GM12878 (cell line): ENCODE data around the gene CDH7. TPM values are rescaled to one million over a fixed set of nuclear protein-coding genes. Genes with fewer than 3 reads are reported as not detected.
A peak's percentile ranks its signal among the peaks of the same experiment; 100 is the strongest.

Experiments used
- ATAC-seq: fragments of 200-7000 bp; cut with Tn5 transposase; 3 replicates; pipeline ENCODE4 v1.9.1; 2020; ENCODE audit warnings: mild to moderate bottlenecking, moderate library complexity
- Bru-seq: library from RNA; stranded (reverse); fragments of 400-500 nt; gene quantifications from one replicate; lab custom pipeline; 2021; lab: Mats Ljungman, UMichigan
- BruChase-seq, 2 experiments: library from RNA; stranded (reverse); fragments of 400-500 nt; gene quantifications; one replicate each; lab custom pipeline; 2021; lab: Mats Ljungman, UMichigan
- BruUV-seq: library from RNA; stranded (reverse); fragments of 400-500 nt; replicated peaks from 2 replicates; lab custom pipeline; 2021; lab: Mats Ljungman, UMichigan
- CTCF ChIA-PET: fragments of 300-600 bp; sonication (Branson Sonifier 250); formaldehyde crosslinking; extraction: SDS; loops from one replicate; lab custom pipeline; 2021; ENCODE audit warnings: inconsistent platforms; lab: Yijun Ruan, JAX
- POLR2A ChIA-PET: fragments of 350-600 bp; formaldehyde crosslinking; extraction: SDS; loops from one replicate; lab custom pipeline; 2021; ENCODE audit warnings: inconsistent platforms; lab: Charles Lee
- RAD21 ChIA-PET: fragments of 300-600 bp; sonication (Branson Sonifier 250); formaldehyde crosslinking; loops from one replicate; lab custom pipeline; 2023; ENCODE audit warnings: antibody characterized with exemption; ENCODE audit not compliant: unreplicated experiment; lab: Charles Lee
- SMC1A ChIA-PET: fragments of 300-600 bp; sonication (Branson Sonifier 250); formaldehyde crosslinking; loops from one replicate; lab custom pipeline; 2023; ENCODE audit not compliant: unreplicated experiment, uncharacterized antibody; lab: Charles Lee
- DNase-seq: peaks from one replicate; pipeline ENCODE4 v3.0.0-alpha.2; 2011; ENCODE audit warnings: low read depth, low spot score
- FAIRE-seq: peaks from 3 replicates; lab custom pipeline; 2011; peaks lifted over from hg19 to GRCh38; lab: Jason Lieb, UNC
- H2AFZ ChIP-seq: 2 replicates; pipeline ENCODE4 v1.6.0; 2011; ENCODE audit warnings: low read depth, low read length, control low read depth; ENCODE audit not compliant: control insufficient read depth
- H3K27ac ChIP-seq: 2 replicates; pipeline ENCODE4 v1.5.1; 2011; ENCODE audit warnings: control low read depth; ENCODE audit not compliant: control insufficient read depth, insufficient read depth
- H3K27me3 ChIP-seq, 2 experiments: replicated peaks in 1 of 2; 2 replicates each; pipeline versions ENCODE4 v1.6.0 to v1.6.1; 2011; ENCODE audit warnings: low read length in 1 of 2; ENCODE audit not compliant: control insufficient read depth in 2 of 2, insufficient read depth in 2 of 2
- H3K36me3 ChIP-seq, 2 experiments: 2 replicates each; pipeline ENCODE4 v1.5.1; 2011; ENCODE audit warnings: low read length in 1 of 2; ENCODE audit not compliant: control insufficient read depth in 2 of 2, insufficient read depth in 2 of 2
- H3K4me1 ChIP-seq: 2 replicates; pipeline ENCODE4 v1.6.1; 2011; ENCODE audit warnings: mild to moderate bottlenecking, low read length, moderate library complexity, mixed read lengths; ENCODE audit not compliant: control insufficient read depth, insufficient read depth
- H3K4me2 ChIP-seq: 2 replicates; pipeline ENCODE4 v1.6.0; 2011; ENCODE audit warnings: control low read depth; ENCODE audit not compliant: control insufficient read depth, insufficient read depth
- H3K4me3 ChIP-seq: fragments of 200-600 bp; sonication (generic); 2 replicates; pipeline ENCODE4 v1.5.1; 2016
- H3K79me2 ChIP-seq: 2 replicates; pipeline ENCODE4 v1.6.0; 2011; ENCODE audit warnings: low read length; ENCODE audit not compliant: control insufficient read depth, insufficient read depth
- H3K9ac ChIP-seq: 2 replicates; pipeline ENCODE4 v1.8.0; 2011; ENCODE audit warnings: low read length, control low read depth, mixed read lengths; ENCODE audit not compliant: control insufficient read depth, insufficient read depth
- H3K9me3 ChIP-seq: replicated peaks from 3 replicates; pipeline ENCODE4 v1.5.1; 2011; ENCODE audit warnings: mild to moderate bottlenecking, low read length; ENCODE audit not compliant: control insufficient read depth, insufficient read depth
- H4K20me1 ChIP-seq: 2 replicates; pipeline ENCODE4 v1.6.0; 2011; ENCODE audit not compliant: control insufficient read depth, insufficient read depth
- BRCA1 ChIP-seq: IDR thresholded peaks from 2 replicates; pipeline ENCODE4 v1.6.1; 2011; ENCODE audit warnings: low read depth, low read length, improper control_type of control experiment
- IKZF1 ChIP-seq: fragments of 450-650 bp; conservative IDR thresholded peaks from 2 replicates; pipeline ENCODE4 v1.6.1; 2017; ENCODE audit warnings: antibody characterized with exemption, mild to moderate bottlenecking
- RAD21 ChIP-seq: IDR thresholded peaks from 2 replicates; pipeline ENCODE4 v1.6.1; 2011; ENCODE audit warnings: mild to moderate bottlenecking, low read depth, low read length, moderate library complexity; ENCODE audit not compliant: insufficient read depth
- SIX5 ChIP-seq: IDR thresholded peaks from 2 replicates; pipeline ENCODE4 v1.6.1; 2011; ENCODE audit warnings: mild to moderate bottlenecking, low read depth, low read length, moderate library complexity; ENCODE audit not compliant: severe bottlenecking
- SREBF1 ChIP-seq: IDR thresholded peaks from 2 replicates; pipeline ENCODE4 v1.6.1; 2012; ENCODE audit warnings: mild to moderate bottlenecking, low read length
- STAT1 ChIP-seq: fragments of 450-650 bp; conservative IDR thresholded peaks from 2 replicates; pipeline ENCODE4 v1.6.1; 2014; ENCODE audit warnings: antibody characterized with exemption, mild to moderate bottlenecking
- WGBS: methylation state at CpG from one replicate; pipeline ENCODE4 v1.1.6; 2016; ENCODE audit warnings: low lambda C conversion rate; ENCODE audit not compliant: insufficient replicate concordance, insufficient coverage; ENCODE audit errors: missing lambda C conversion rate; 5-methylcytosine and 5-hydroxymethylcytosine counted together
- in situ Hi-C: fragments of 300-500 bp; cut with MboI; formaldehyde crosslinking; loops from 9 replicates; pipeline ENCODE4 v1.14.3; 2018; ENCODE audit warnings: mixed read lengths
- intact Hi-C: fragments of 100-400 bp; cut with micrococcal nuclease; formaldehyde crosslinking; loops from one replicate; pipeline ENCODE4 v1.14.2; 2022; ENCODE audit not compliant: unreplicated experiment
- long read RNA-seq, 2 experiments: library from polyadenylated mRNA; unstranded; transcript quantifications; one replicate each; pipeline ENCODE4 v2.0.0, GENCODE V29; 2019 to 2020
- polyA minus RNA-seq, 3 experiments: library from RNA; depleted of rRNA, polyadenylated mRNA; stranded (reverse); fragments of >200 nt; gene quantifications; 2 replicates each; pipeline ENCODE4 v1.2.3, GENCODE V29; 2011
- polyA plus RNA-seq, 11 experiments: library from polyadenylated mRNA; depleted of rRNA in 4 of 11; unstranded in 6 of 11; stranded (reverse) in 5 of 11; fragments of >200 nt; fragmentation: Nextera tagmentation in 4 of 11; fragmentation: Illumina TruSeq in 1 of 11; extraction: Ambion mirVana in 4 of 11; extraction: Trizol in 1 of 11; gene quantifications; 1 replicate in 1 of 11; 2 replicates in 10 of 11; pipeline versions ENCODE4 v1.2.1 to v1.2.3, GENCODE V29; 2011 to 2016; ENCODE audit warnings: inconsistent platforms in 2 of 11, missing spikeins in 2 of 11, low read depth in 1 of 11
- total RNA-seq, 4 experiments: library from RNA; depleted of rRNA in 3 of 4; stranded (reverse); fragments of >200 nt in 3 of 4; fragmentation: Illumina TruSeq in 1 of 4; extraction: Trizol in 1 of 4; gene quantifications; 2 replicates each; pipeline versions ENCODE4 v1.2.1 to v1.2.3, GENCODE V29; 2013 to 2021
- TF ChIP-seq, protein P1 (sequence below): fragments of 450-650 bp; IDR thresholded peaks from 2 replicates; pipeline ENCODE4 v1.6.1; 2017; ENCODE audit warnings: mild to moderate bottlenecking

Gene CDH7
- not detected in 2 replicates for total RNA-seq (2013; cell fraction: nucleolus; rRNA removed)
- total RNA-seq (2014; rRNA removed) = not detected in 2 replicates
- total RNA-seq (2014; rRNA removed; fragmentation: Illumina TruSeq; extraction: Trizol) = not detected in 2 replicates
- not detected in 2 replicates for total RNA-seq (2021)
- not detected for polyA plus RNA-seq (2011; ENCODE audit: low read depth)
- 0.01 and 0.03 TPM in 2 replicates for polyA plus RNA-seq (2011; rRNA removed)
- polyA plus RNA-seq (2011; cell fraction: cytosol; rRNA removed) = not detected in 2 replicates
- not detected in 2 replicates for polyA plus RNA-seq (2011; cell fraction: nucleus; rRNA removed)
- polyA plus RNA-seq (2012) = not detected in 2 replicates
- not detected in 2 replicates for polyA plus RNA-seq (2014; fragmentation: Illumina TruSeq; extraction: Trizol)
- polyA plus RNA-seq (2014; fragmentation: Nextera tagmentation; extraction: Ambion mirVana) = not detected
- polyA plus RNA-seq (2014; rRNA removed) = not detected in 2 replicates
- polyA plus RNA-seq (2016; fragmentation: Nextera tagmentation; extraction: Ambion mirVana) = not detected
- 0.07 TPM in 1 of 2 replicates, not detected in the other for polyA minus RNA-seq (2011; rRNA and poly(A)+ RNA removed)
- polyA minus RNA-seq (2011; cell fraction: cytosol; rRNA and poly(A)+ RNA removed) = 0.42 TPM in 1 of 2 replicates, not detected in the other
- polyA minus RNA-seq (2011; cell fraction: nucleus; rRNA and poly(A)+ RNA removed) = not detected in 2 replicates
- Bru-seq, nascent RNA = percentile 1 among the genes with signal in this experiment
- not detected for BruChase-seq, experiment 1, labeled RNA remaining after a 6-hour chase
- percentile 0 among the genes with signal in this experiment for BruChase-seq, experiment 2, labeled RNA remaining after a 2-hour chase
- long read RNA-seq, experiment 1 = 0 reads
- long read RNA-seq, experiment 2, partial matches to known transcripts = 0 of 3 reads
- long read RNA-seq, experiment 2, other reads (novel, unspliced or antisense) = 3 of 3 reads

GRCh38 chr18:65750389-65751154, at the start of gene CDH7:
Gene CDH7, plus strand, starts transcription at chr18:65751012. Its CDS starts 11,831 bp downstream, at chr18:65762843.
- intact Hi-C loops (no loop called here), in situ Hi-C loops (no loop called here)
- Histone ChIP-seq H2AFZ (no peak within 1 kb of the TSS), H3K9ac (no peak within 1 kb of the TSS), H3K9me3 (no peaks in the 10 kb centered on the region), H4K20me1 (no peaks in the 10 kb centered on the region), H3K36me3 (no peaks in the 10 kb centered on the region), H3K79me2 (no peaks in the 10 kb centered on the region), H3K27me3 (peaks cover 0 to 2% of the 10 kb centered on the region in 2 experiments; a peak in 2 of 4 replicates), H3K4me3 (no peak within 1 kb of the TSS), H3K27ac (no peak within 1 kb of the TSS), H3K4me1 (no peaks in the 10 kb centered on the region), H3K4me2 (no peak within 1 kb of the TSS)
- ChIA-PET SMC1A (interaction anchor here (0.5 kb wide), 1 partner anchor 16 kb away, joined by 4 read pairs; no protein-coding TSS in a partner anchor), POLR2A (no interaction called here), RAD21 (no interaction called here), CTCF (interaction anchor here (0.6 kb wide), 1 partner anchor 1354 kb away, joined by 3 read pairs; no protein-coding TSS in a partner anchor)
- no TSS peak for BruUV-seq
- ATAC-seq = no peak
- no peak for DNase-seq
- no peak for TF ChIP-seq IKZF1
- no peak for TF ChIP-seq BRCA1
- TF ChIP-seq RAD21 = no peak
- no peak for TF ChIP-seq SREBF1
- TF ChIP-seq, protein P1, sequence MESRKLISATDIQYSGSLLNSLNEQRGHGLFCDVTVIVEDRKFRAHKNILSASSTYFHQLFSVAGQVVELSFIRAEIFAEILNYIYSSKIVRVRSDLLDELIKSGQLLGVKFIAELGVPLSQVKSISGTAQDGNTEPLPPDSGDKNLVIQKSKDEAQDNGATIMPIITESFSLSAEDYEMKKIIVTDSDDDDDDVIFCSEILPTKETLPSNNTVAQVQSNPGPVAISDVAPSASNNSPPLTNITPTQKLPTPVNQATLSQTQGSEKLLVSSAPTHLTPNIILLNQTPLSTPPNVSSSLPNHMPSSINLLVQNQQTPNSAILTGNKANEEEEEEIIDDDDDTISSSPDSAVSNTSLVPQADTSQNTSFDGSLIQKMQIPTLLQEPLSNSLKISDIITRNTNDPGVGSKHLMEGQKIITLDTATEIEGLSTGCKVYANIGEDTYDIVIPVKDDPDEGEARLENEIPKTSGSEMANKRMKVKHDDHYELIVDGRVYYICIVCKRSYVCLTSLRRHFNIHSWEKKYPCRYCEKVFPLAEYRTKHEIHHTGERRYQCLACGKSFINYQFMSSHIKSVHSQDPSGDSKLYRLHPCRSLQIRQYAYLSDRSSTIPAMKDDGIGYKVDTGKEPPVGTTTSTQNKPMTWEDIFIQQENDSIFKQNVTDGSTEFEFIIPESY = no peak
- TF ChIP-seq SIX5 = no peak
- TF ChIP-seq STAT1 = no peak
- WGBS = 64% methylated on average over 27 of the region's 85 CpGs
- no peak for FAIRE-seq
